SK-N-SH treated with all-trans-retinoic acid at 6 μM for 48 hours (cell line): ENCODE results near the gene FYN.

Experiments used
- ATAC-seq: fragments of 200-7000 bp; cut with Tn5 transposase; 3 replicates; pipeline ENCODE4 v1.9.1; 2020; ENCODE audit warnings: mild to moderate bottlenecking, moderate library complexity
- ARNTL ChIP-seq: fragments of 450-650 bp; formaldehyde crosslinking; IDR thresholded peaks from 2 replicates; pipeline ENCODE4 v1.5.0; 2020; ENCODE audit warnings: low read depth, mild to moderate bottlenecking, moderate library complexity, borderline replicate concordance
- BACH2 ChIP-seq: fragments of 250-450 bp; sonication (Bioruptor Pico); IDR thresholded peaks from 2 replicates; pipeline ENCODE4 v1.9.0; 2021; ENCODE audit warnings: mild to moderate bottlenecking, borderline replicate concordance
- CREB5 ChIP-seq: fragments of 250-450 bp; sonication (Bioruptor Pico); IDR thresholded peaks from 2 replicates; pipeline ENCODE4 v1.5.1; 2020; ENCODE audit warnings: low read depth, mild to moderate bottlenecking, moderate library complexity
- CSDC2 ChIP-seq: fragments of 250-450 bp; sonication (Bioruptor Pico); IDR thresholded peaks from 2 replicates; pipeline ENCODE4 v1.5.0; 2020; ENCODE audit warnings: mild to moderate bottlenecking, moderate library complexity
- CSRNP3 ChIP-seq: fragments of 250-450 bp; sonication (Bioruptor Pico); IDR thresholded peaks from 2 replicates; pipeline ENCODE4 v1.5.1; 2021; ENCODE audit warnings: mild to moderate bottlenecking, moderate library complexity
- ESRRG ChIP-seq: fragments of 250-450 bp; sonication (Bioruptor Pico); IDR thresholded peaks from 2 replicates; pipeline ENCODE4 v1.6.1; 2021; ENCODE audit warnings: mild to moderate bottlenecking
- GLIS3 ChIP-seq: fragments of 250-450 bp; sonication (Bioruptor Pico); IDR thresholded peaks from 2 replicates; pipeline ENCODE4 v1.5.0; 2020; ENCODE audit warnings: mild to moderate bottlenecking, moderate library complexity
- ISL1 ChIP-seq: fragments of 250-450 bp; sonication (Bioruptor Pico); IDR thresholded peaks from 2 replicates; pipeline ENCODE4 v2.1.2; 2022; ENCODE audit warnings: mild to moderate bottlenecking, moderate library complexity
- OSR1 ChIP-seq: fragments of 250-450 bp; sonication (Bioruptor Pico); IDR thresholded peaks from 2 replicates; pipeline ENCODE4 v1.8.0; 2022; ENCODE audit warnings: moderate library complexity, mild to moderate bottlenecking, inconsistent platforms
- POU6F1 ChIP-seq: fragments of 250-450 bp; sonication (Bioruptor Pico); IDR thresholded peaks from 2 replicates; pipeline ENCODE4 v1.8.0; 2021; ENCODE audit warnings: low read depth, mild to moderate bottlenecking, moderate library complexity, borderline replicate concordance
- PPARA ChIP-seq: fragments of 250-450 bp; sonication (Bioruptor Pico); IDR thresholded peaks from 2 replicates; pipeline ENCODE4 v1.5.0; 2020; ENCODE audit warnings: mild to moderate bottlenecking, borderline replicate concordance
- RARB ChIP-seq: fragments of 250-450 bp; sonication (Bioruptor Pico); IDR thresholded peaks from 2 replicates; pipeline ENCODE4 v1.8.0; 2021; ENCODE audit warnings: mild to moderate bottlenecking, moderate library complexity
- SNAI2 ChIP-seq: fragments of 250-450 bp; sonication (Bioruptor Pico); IDR thresholded peaks from 2 replicates; pipeline ENCODE4 v1.5.0; 2020; ENCODE audit warnings: mild to moderate bottlenecking, moderate library complexity
- TCF4 ChIP-seq: fragments of 250-450 bp; sonication (Bioruptor Pico); IDR thresholded peaks from 2 replicates; pipeline ENCODE4 v1.8.0; 2021; ENCODE audit warnings: mild to moderate bottlenecking, moderate library complexity, borderline replicate concordance
- TOX ChIP-seq: fragments of 250-450 bp; sonication (Bioruptor Pico); IDR thresholded peaks from 2 replicates; pipeline ENCODE4 v1.8.0; 2021; ENCODE audit warnings: mild to moderate bottlenecking, moderate library complexity, borderline replicate concordance
- TSHZ2 ChIP-seq: fragments of 250-450 bp; sonication (Bioruptor Pico); IDR thresholded peaks from 2 replicates; pipeline ENCODE4 v1.5.0; 2020; ENCODE audit warnings: mild to moderate bottlenecking, moderate library complexity
- ZC3H10 ChIP-seq: fragments of 250-450 bp; sonication (Bioruptor Pico); IDR thresholded peaks from 2 replicates; pipeline ENCODE4 v1.5.1; 2021; ENCODE audit warnings: mild to moderate bottlenecking, moderate library complexity
- ZFP3 ChIP-seq: fragments of 250-450 bp; sonication (Bioruptor Pico); IDR thresholded peaks from 2 replicates; pipeline ENCODE4 v1.5.0; 2020; ENCODE audit warnings: mild to moderate bottlenecking, moderate library complexity
- ZFP30 ChIP-seq: fragments of 450-650 bp; formaldehyde crosslinking; IDR thresholded peaks from 2 replicates; pipeline ENCODE4 v1.5.0; 2022; ENCODE audit warnings: mild to moderate bottlenecking, moderate library complexity
- ZNF565 ChIP-seq: fragments of 450-650 bp; formaldehyde crosslinking; conservative IDR thresholded peaks from 2 replicates; pipeline ENCODE4 v1.5.0; 2020; ENCODE audit warnings: low read depth, mild to moderate bottlenecking, moderate library complexity
- ZNF70 ChIP-seq: fragments of 450-650 bp; formaldehyde crosslinking; IDR thresholded peaks from 2 replicates; pipeline ENCODE4 v1.5.0; 2020; ENCODE audit warnings: mild to moderate bottlenecking, moderate library complexity
- ZNF8 ChIP-seq: fragments of 450-650 bp; formaldehyde crosslinking; IDR thresholded peaks from 2 replicates; pipeline ENCODE4 v1.5.0; 2020; ENCODE audit warnings: mild to moderate bottlenecking, moderate library complexity
- TF ChIP-seq, protein P1 (sequence below): fragments of 250-450 bp; sonication (Bioruptor Pico); IDR thresholded peaks from 2 replicates; pipeline ENCODE4 v1.8.0; 2020; ENCODE audit warnings: mild to moderate bottlenecking, moderate library complexity, borderline replicate concordance

The FYN gene

GRCh38 chr6:111620169-111620568 is 253.1 kb downstream of the FYN start (continued):
- TF ChIP-seq ZFP30 (CRISPR knock-in tag) (no peak), PPARA (CRISPR knock-in tag) (no peak), SNAI2 (CRISPR knock-in tag) (no peak), ZNF70 (CRISPR knock-in tag) (no peak), OSR1 (CRISPR knock-in tag) (no peak), ARNTL (CRISPR knock-in tag) (no peak)

DNA sequence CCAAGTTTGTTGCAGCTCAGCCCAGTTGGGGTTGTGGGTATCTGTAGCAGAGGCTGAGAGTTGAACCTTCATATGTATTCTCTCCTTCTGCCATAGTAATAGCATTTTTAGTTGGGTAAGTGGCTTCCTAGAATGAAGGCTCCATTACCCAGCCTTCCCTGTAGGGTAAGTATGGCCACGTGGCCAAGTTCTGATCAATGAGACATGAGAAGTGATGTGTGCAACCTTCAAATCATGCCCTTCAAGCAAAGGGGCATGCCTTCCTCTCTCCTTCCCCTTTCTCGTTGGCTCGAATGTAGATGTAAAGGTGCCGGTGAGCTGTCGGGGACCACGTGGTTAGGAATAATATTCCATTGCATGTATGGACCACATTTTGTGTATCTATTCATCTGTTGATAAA is 254.8 kb downstream of the FYN start:
- no peak for ATAC-seq
- TF ChIP-seq CREB5 (no peak), PPARA (CRISPR knock-in tag) (no peak), ARNTL (CRISPR knock-in tag) (no peak), RARB (CRISPR knock-in tag) (no peak), ZNF565 (CRISPR knock-in tag) (no peak), TCF4 (CRISPR knock-in tag) (no peak), TOX (CRISPR knock-in tag) (no peak), CSRNP3 (no peak), TSHZ2 (CRISPR knock-in tag) (no peak), ZFP30 (CRISPR knock-in tag) (no peak), POU6F1 (CRISPR knock-in tag) (no peak), CSDC2 (CRISPR knock-in tag) (no peak), ZNF8 (no peak), ZFP3 (CRISPR knock-in tag) (no peak), SNAI2 (CRISPR knock-in tag) (no peak), BACH2 (CRISPR knock-in tag) (no peak), GLIS3 (no peak)

- no peak for ATAC-seq
- no peak for TF ChIP-seq POU6F1 (CRISPR knock-in tag)
- no peak for TF ChIP-seq RARB (CRISPR knock-in tag)
- TF ChIP-seq ESRRG (CRISPR knock-in tag): no peak
- no peak for TF ChIP-seq ARNTL (CRISPR knock-in tag)
- TF ChIP-seq ZC3H10: no peak
- no peak for TF ChIP-seq CSDC2 (CRISPR knock-in tag)
- TF ChIP-seq PPARA (CRISPR knock-in tag): no peak
- no peak for TF ChIP-seq GLIS3
- no peak for TF ChIP-seq ISL1
- no peak for TF ChIP-seq CSRNP3
- TF ChIP-seq BACH2 (CRISPR knock-in tag): no peak
- TF ChIP-seq ZNF565 (CRISPR knock-in tag): no peak
- TF ChIP-seq, protein P1, sequence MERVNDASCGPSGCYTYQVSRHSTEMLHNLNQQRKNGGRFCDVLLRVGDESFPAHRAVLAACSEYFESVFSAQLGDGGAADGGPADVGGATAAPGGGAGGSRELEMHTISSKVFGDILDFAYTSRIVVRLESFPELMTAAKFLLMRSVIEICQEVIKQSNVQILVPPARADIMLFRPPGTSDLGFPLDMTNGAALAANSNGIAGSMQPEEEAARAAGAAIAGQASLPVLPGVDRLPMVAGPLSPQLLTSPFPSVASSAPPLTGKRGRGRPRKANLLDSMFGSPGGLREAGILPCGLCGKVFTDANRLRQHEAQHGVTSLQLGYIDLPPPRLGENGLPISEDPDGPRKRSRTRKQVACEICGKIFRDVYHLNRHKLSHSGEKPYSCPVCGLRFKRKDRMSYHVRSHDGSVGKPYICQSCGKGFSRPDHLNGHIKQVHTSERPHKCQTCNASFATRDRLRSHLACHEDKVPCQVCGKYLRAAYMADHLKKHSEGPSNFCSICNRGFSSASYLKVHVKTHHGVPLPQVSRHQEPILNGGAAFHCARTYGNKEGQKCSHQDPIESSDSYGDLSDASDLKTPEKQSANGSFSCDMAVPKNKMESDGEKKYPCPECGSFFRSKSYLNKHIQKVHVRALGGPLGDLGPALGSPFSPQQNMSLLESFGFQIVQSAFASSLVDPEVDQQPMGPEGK (CRISPR knock-in tag): no peak
- TF ChIP-seq OSR1 (CRISPR knock-in tag): no peak
- no peak for TF ChIP-seq ZFP3 (CRISPR knock-in tag)
- no peak for TF ChIP-seq CREB5
- TF ChIP-seq SNAI2 (CRISPR knock-in tag): no peak
Observed at GRCh38 chr6:111617149-111617548, 256.1 kb downstream of the FYN start.
